NCI-H2196 (cell line): ENCODE results near the gene ACKR3.

Experiments
- DNase-seq: peaks from one replicate; lab custom pipeline; 2025; ENCODE audit not compliant: unreplicated experiment; lab: John Stamatoyannopoulos, UW

ACKR3 gene

DNA sequence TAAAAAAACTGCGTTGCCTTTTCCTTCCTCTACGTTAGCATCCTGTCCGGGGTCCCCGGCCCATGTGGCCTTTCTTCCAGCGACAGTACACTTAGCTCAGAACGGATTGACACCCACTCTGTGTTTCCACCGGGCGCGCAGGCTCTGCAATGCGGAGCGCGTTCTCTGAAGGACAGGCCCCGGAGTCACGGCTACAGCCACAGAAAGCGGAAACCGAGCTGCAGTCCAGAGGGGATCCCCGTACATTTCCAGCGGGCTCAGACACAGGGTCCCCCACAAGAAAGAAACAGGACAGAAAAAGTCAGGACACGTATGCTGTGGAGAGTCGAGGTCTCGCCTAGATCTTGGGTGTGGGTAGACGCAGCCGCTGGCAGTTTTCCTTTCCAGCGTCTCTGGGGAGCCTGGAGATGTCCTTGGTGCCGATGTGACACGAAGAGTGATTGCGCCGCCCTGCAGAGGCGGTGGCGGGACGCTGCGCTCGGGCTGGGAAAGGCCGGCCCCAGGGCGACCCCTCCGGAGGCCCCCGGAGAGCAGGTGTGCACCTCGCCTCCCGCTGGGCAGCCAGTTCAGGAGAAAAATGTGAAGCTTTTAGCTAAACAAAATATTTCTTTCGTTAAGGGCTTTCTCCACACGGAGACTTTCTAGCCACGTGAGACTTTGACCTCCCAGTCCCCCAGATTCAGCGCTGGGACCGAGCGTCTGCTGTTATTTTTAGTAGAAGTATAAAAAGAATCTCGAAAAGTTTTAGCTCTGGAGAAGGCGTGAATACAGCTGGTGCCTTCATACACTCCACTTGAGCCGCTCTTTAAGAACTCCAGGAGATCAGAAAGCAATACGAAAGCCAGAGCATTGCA, 1.3 kb upstream of the ACKR3 start:
- DNase-seq, result no peak

DNA sequence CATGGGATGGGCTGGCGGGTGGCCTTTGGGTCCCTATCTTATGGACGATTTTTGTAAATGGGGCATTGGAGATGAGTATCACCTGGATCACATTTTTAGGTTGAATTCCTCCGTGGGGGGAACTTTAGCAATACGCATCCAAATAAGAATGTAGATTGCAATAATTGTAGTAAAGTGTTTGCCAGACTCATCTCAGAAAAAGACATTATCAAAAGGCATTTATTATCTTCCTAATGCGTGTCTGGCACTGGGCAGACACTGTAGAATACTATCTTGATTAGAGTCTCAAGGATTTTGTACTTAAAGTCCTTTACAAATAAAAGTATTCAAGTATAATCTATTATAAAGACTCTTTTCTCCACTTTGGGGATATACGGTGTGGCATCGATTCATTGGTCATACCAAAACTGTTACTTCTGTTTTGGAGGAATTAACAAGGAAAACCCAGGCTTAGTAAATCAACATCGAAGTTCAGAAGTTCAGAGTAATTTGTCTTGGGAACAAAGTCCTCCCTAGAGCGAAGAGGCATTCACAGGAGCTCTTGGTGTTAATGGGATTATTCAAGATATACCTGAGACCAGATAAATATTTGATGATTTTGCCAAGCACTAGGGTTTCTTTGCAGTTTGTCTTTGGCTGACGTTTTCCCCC, 578 bp upstream of the ACKR3 start:
- DNase-seq, result no peak

DNA sequence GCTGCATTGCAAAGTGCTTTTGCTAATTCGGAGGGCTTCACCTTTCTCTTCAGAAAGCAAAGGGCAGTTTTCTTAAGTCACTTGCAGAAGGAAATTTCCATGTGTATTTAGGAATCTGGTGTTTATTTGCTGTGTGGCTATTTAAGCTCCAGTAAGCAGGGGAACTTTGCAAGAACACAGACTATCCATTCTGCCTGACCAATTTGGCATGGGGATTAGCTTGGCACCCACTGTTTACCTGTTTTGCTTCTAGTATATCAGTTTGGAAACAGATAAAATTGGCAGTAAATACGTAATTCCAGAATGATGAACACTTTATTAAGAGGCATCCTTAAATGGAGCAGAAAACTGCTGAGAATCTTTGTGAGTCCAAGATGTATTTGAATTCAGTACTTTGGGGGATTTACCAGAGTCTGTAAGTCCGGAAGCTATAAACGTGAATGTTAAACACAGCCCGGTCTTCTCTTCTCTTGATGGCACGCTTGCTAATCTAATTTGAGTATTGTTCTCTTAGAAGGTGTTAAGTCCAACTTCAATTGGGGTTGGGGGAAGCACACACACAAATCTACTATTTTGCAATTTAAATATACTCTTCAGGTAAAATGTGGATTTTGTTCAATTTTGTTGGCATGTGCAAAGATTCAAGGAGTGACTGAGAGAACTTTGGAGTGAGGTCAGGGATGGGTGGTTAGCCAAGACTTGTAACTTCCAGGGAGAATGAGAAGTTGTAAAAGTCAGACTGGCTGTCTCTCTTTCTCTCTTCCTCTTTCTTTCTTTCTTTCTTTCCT, 650 bp downstream of the ACKR3 start:
- no peak for DNase-seq

DNA sequence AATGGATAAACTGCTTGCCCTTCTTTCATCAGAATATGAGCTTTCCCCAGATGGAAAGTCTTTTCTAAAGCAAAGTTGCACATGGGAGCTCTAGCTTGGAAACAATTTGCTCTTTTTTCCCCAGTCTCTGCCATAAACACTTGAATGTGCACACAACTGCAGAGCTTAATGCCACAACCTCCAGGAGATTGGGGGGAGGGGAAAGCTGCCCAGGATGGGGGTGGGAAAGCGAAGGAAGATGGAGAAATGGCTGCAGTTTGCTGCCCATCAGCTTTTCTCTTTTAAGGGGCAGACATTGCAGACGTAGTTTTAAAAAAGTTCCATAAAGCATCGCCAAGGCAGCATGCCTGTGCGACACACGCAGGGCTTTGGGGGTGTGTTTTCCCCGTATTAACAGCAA, 1.5 kb downstream of the ACKR3 start:
- no peak for DNase-seq

DNA sequence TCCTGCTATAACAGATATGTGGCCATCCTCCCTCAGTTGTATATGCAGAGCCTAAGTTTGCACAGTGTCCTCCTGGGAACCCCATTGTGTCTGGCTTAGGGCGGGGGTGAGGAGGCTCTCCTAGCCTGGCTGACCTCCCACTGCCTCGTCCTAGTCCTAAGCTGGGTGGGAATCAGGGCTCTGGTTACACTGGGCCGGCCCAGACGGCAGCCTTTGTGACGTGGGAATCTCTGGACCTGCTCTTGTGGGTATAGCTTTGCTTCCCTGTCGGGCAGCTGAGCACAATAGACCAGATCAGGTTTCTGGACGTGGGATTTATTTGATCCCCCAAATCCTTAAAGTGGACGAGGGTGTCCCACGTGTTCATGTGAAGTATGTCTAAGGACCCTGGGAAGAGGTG, 2.9 kb downstream of the ACKR3 start:
- no peak for DNase-seq

DNA sequence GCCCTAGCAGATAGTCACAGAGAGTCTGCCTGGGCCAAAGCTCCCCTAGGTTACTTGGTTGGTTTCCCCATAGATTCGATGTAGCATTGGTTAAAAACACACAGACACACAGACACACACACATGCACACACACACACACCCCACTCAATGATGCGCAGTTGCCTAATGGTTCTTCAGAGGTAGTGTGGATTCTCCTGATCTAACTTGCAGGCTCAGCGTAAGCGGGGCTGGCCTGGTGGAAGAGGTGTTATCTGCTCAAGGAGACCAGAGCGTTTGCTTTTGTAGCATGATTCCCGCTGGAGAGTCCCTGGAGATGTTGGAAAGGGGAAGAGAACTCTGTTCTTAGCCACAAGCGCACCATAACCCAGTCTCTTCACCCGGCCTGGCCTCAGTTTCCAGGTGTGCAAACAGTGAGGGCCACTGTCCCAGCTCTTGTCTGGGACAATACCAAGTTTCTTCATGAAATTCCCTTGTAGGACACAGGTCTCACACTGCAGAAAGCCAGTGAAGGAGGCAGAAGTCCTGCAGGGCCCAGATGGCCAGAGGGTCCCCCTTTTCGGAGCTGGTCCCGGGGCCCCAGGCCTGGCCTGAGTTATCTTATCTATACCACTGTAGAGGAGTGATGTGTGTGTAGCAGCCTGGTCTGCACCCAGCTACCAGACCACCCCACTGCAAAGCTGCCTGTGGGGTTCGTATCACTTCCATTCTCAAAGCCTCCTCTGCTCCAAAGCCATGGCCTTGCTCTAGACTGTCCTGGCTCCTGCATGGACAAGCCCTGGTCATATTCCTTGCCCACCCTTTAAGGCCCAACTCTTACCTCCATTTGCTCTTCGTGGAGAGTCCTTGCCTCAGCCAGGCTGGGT, 3.7 kb downstream of the ACKR3 start:
- DNase-seq, result no peak

DNA sequence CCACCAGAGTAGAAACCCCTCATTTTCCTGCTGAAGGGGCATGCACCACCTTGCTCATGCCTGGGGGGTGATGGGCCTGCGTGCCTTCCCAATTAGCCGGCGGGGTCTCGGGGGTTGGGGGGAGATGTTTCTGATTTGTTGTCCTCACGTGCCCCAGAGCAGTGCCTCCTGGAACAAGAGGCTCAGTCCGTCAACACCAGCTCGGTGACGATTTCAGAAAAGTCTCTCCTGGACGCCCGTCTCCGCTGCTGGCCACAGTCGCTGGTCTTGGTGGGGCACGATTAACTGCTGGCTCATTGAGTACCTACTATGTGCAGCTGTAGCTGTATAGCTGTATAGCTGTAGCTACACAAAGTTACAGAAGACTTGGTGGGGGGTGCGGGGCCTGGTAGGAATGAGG, 4.4 kb downstream of the ACKR3 start:
- no peak for DNase-seq

DNA sequence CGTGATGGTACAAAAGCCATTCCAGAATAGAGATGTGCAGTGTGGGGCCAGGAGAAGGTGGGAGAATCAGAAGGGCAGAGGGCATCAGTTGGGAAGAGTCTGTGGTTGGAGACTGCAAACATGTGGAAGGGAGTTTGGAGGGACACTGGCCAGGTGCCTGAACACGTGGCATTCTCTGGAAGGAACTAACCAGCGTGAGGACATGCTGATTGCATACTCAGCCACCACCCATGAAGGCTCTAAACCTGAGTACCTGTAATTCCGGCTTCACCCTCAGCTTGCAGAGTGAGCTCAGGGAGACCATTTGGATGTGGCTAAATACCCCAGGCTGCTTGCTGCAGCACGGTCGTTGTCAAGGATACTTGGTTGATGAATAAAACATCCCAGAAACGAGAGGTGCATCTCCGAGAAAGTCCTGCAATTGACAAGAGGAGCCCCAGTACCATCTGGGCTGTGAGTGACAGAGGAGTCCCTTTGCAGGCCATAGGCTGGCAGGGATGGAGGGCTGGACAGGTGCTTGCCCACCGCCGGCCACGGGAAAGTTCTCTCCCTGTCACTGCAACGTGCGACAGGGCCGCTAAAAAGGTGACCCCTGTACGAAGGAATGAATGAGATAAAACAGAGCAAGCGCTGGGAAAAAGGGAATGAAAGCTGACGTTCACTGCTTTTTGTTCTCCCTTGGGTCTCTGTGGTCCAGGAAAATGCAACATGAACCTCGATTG, 5.0 kb downstream of the ACKR3 start:
- DNase-seq, result no peak

DNA sequence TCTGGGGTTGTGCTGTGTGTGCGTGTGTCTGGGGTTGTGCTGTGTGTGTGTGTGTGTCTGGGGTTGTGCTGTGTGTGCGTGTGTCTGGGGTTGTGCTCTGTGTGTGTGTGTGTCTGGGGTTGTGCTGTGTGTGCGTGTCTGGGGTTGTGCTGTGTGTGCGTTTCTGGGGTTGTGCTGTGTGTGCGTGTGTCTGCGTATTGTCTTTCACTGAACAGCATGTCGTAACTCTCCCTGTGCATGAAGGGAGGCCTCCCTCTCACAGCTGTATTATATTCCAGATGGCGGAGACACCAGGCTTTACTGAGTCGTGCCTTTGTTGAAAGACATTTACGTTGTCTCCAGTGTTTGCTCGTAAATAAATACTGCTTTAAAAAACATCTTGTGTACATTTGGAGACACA, 5.9 kb downstream of the ACKR3 start:
- no peak for DNase-seq

DNA sequence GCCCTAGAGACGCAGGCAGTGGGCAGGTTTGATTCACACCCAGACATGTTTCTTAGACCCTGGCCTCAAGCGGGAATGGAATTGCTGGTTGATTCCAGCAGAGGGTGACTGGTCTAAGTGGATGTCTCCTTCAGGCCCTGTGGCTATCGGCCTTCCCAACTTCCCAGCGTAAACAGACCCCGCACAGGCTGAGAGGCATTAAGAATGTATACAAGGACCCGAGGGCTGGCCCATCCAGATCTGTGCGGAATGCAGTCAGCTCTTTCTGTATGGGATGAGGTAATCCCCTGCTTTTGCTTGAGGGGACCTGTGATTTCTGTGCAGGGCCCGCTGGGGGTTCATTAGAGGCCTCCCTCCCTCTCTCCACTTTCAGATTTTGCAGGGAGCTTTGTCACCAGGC, 6.5 kb downstream of the ACKR3 start:
- DNase-seq, result no peak

DNA sequence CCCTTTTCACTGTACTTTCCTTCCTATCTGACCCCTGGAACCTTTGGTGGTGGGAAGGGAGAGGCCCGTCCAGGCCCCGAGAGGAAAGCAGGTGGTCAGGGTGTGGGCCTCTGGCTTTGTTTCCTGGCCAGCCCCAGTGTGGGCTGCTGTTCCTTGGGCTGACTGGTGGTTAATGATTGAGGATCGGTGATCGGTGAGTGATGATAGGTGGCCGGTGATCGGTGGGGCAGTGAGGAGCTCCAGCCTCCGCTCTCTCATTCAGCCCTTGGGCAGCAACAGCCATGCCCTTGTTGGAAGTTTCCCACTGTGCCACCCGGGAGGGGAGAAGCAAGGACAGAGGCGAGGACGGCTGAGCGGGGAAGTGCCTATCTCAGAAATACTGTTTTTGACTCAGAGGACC, 7.3 kb downstream of the ACKR3 start:
- no peak for DNase-seq

DNA sequence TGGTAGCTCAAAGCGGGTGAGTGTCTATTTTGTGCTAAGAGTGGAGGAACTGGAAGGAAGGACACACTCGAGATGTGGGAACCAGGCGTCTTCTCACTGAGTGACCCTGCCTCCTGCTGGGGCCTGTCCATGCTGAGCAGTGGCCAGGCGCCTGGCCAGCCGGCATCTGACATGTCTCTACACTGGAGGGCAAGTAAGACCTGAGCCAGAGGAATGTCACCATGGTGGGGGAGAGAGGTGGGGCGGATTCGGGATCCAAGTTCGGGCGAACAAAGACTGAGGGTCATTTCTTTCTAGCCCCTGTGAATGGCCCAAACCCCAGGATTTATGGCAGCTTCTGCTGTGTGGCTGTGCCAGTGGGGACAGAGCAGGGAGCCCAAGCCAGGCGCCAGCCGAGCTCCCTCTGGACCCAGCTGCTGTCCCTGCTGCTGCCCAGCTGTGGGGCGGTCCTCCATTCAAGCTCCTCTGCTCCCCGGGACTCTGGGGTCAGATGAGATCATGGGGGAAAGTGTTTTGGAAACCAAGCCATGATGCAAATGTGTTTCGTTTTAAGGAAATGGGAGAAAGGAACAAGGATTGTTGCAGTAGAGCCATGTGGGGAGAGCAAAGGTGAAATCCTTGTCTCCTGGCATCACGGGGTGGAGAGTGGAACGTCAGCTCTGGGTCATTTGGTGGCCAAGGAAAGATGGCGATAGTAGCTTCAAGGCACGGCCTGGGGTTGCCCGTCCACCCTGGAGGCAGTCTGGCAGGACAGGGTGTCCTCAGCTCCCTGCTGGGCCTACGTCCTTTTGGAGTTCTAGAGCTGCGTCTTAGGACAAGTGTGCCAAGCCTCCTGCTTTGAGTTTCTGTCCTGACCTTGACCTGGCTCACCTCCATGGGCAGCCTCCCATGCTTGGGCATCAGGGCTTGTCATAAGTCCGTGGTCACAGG, 8.1 kb downstream of the ACKR3 start:
- DNase-seq, result no peak

DNA sequence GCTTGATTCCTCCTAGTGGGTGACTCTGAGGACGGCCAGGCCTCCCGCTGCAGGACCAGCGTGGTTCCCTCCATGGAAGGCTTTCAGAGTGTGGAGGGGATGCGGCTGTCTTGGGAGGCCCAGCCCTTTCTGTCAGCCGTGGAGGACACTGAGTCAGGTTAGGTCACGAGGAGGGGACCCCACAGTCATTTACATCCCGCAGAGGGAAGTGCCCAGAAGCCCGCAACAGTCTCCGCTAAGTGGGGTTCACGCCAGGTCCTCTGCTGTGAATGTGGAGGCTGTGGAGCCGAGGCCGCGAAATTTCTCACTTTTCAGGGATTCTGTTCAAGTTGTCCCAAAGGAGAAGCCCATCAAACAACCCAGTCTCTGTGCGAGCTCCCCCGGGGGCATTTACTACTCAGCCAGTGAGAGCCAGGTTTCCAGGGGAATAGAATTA, 8.8 kb downstream of the ACKR3 start:
- DNase-seq, result no peak

DNA sequence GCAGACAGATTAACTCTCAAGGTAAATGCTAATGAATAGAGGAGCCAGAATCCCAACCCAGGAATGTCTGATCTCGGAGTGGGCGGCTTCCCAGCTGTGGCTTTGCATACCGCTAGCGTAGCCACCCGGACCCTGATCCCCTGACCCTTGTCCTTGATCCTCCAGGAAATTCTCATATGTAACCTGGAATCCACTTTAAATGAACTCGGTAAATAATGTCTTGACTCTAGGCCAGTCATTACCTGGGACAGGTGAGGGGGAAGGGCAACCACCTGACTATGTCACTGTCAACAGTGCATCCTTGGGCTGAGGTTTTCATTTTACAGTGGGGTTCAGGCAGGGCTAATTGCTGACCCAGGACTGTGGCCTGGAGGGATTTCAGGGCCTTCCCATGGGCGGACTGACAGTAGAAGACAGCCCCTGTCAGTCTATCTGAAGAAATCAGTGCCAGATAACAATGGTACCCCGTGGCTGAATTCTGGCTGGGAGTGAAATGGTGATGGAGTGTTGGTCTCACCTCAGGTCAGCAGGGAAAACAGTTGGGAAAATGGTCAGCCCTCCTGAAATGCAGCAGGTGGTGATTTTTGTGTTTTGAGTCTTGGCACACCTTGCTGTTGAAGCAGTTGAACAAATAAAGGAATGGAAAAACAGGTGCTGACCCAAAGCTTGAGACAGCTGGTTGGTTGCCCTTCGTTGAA, 9.6 kb downstream of the ACKR3 start:
- DNase-seq, result peak; percentile 59

DNA sequence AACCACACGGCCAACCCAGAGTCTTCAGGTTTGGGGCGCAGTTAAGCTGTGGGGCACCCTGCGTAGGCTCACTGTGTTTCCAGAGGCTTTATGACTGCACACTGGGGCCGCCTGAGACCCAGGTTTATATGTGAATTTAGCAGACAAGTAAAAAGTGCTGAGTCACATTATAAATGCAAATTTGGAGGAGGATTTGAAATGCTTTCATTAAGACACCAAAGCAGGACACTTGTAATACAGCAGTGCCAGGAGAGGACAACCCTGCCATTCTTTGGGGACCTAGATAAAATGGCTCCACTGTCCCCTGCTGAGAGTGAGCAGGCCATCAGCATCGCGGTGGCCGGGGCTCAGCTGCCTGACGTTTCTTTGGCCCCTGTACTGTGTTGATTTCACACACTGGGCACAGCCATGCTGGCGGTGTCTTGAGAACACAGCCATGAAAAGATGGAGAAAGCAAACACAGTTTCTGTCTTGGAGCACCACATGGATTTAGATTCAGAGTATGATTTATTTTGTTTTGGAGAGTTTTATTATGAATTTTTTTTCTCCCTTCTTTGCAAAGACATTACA, 10.2 kb downstream of the ACKR3 start:
- DNase-seq, result no peak

DNA sequence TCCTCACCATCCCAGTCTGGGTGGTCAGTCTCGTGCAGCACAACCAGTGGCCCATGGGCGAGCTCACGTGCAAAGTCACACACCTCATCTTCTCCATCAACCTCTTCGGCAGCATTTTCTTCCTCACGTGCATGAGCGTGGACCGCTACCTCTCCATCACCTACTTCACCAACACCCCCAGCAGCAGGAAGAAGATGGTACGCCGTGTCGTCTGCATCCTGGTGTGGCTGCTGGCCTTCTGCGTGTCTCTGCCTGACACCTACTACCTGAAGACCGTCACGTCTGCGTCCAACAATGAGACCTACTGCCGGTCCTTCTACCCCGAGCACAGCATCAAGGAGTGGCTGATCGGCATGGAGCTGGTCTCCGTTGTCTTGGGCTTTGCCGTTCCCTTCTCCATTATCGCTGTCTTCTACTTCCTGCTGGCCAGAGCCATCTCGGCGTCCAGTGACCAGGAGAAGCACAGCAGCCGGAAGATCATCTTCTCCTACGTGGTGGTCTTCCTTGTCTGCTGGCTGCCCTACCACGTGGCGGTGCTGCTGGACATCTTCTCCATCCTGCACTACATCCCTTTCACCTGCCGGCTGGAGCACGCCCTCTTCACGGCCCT, 11.2 kb downstream of the ACKR3 start:
- no peak for DNase-seq

DNA sequence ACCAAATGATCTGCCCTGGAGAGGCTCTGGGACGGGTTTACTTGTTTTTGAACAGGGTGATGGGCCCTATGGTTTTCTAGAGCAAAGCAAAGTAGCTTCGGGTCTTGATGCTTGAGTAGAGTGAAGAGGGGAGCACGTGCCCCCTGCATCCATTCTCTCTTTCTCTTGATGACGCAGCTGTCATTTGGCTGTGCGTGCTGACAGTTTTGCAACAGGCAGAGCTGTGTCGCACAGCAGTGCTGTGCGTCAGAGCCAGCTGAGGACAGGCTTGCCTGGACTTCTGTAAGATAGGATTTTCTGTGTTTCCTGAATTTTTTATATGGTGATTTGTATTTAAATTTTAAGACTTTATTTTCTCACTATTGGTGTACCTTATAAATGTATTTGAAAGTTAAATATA, 11.9 kb downstream of the ACKR3 start:
- DNase-seq, result no peak

DNA sequence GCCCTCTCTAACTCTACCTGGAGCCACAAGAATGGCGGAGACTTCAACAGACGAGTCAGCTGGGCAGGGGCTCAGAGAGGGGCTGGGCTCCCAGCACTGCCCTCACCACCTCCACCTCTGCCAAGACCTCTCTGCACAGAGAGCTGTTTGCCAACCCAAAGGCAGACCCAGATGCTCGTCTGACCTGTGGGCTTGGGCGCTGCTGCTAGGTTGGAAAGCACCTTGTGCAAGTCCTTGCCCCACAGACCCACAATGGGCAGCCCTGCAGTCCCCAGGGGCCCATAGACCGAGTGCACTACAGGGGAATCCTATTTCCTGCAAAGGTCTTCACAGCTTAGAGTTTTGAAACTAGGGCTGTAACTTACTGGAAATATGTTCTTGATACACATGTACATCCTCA, 13.3 kb downstream of the ACKR3 start:
- no peak for DNase-seq
